ENCODE data around the gene ZNHIT2. TPM values are rescaled to one million over a fixed set of nuclear protein-coding genes. Genes with fewer than 3 reads are reported as not detected.

The ZNHIT2 gene
- total and polyA plus RNA-seq, 2 of the 13 experiments (the other 11 are each of a cell fraction or from before 2014, with no cell fraction given) = 1.1 to 6.5 TPM

DNA sequence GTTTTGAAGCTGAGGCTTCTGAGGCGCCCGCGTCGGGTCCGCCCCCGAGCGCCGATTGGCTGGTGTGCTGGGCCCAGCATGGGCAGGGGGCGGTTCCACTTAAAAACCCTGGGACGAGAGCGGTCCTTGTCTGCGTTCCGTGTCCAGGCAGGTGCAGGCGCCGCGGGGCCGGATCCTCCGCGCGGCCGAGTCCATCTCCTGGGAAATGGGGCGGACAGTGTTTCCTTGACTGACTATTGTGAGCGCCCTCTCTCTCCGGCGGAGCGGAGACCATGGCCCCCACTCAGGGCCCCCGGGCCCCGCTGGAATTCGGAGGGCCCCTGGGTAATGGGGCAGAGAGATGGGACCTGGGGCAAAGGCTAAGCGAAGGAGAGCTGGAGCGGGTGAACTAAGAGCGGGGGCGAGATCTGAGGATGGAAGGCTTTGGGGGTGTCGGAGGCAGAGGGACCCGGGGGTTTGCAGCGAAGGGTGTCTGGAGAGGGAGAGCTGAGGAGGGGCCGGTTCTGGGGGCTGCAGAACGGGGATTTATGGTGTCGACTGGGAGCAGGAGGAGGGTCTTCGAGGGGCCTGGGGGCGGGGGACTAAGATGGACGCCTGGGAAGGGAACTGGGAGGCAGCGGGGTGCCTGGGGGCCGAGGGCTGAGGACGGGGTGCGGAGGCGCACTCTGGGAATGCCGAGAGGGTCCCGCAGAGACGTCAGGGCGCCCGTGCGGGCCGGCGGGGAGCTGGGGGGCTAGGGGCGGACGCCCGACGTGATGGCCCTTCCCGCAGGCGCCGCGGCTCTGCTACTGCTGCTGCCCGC lies 5.6 kb downstream of the ZNHIT2 start, which contains the start of gene TM7SF2 (continued):
- TF ChIP-seq SMAD3 (CRISPR knock-in tag; IDR thresholded peaks at IDR 0.05) (no peak), ZNF660 (CRISPR knock-in tag; IDR thresholded peaks at IDR 0.05; ENCODE audit: borderline replicate concordance, low read depth) (no peak), ZNF709 (CRISPR knock-in tag; IDR thresholded peaks at IDR 0.05) (peak; percentile 20; the same call in 1 of the 2 replicates), ZNF556 (CRISPR knock-in tag; IDR thresholded peaks at IDR 0.05; ENCODE audit: borderline replicate concordance) (peak; percentile 45; the same call in 1 of the 2 replicates), NBN (conservative IDR thresholded peaks at IDR 0.05) (no peak), NCOA2 (CRISPR knock-in tag; IDR thresholded peaks at IDR 0.05) (no peak), ZMYM4 (CRISPR knock-in tag; IDR thresholded peaks at IDR 0.05) (peak; percentile 62), ZFP36L2 (CRISPR knock-in tag; IDR thresholded peaks at IDR 0.05) (no peak), ZNF275 (CRISPR knock-in tag; IDR thresholded peaks at IDR 0.05; ENCODE audit: borderline replicate concordance) (0 out of 2 replicates have a peak, but pooled peaks have one; percentile 83), HDAC6 (IDR thresholded peaks at IDR 0.05; ENCODE audit: low read depth, low read length) (0 out of 2 replicates have a peak, but pooled peaks have one; percentile 59), ZNF333 (CRISPR knock-in tag; IDR thresholded peaks at IDR 0.05; ENCODE audit: borderline replicate concordance) (no peak), ZNF615 (CRISPR knock-in tag; IDR thresholded peaks at IDR 0.05; ENCODE audit: borderline replicate concordance) (0 out of 2 replicates have a peak, but pooled peaks have one; percentile 60), FOXC1 (CRISPR knock-in tag; IDR thresholded peaks at IDR 0.05; ENCODE audit: borderline replicate concordance) (no peak), CCAR2 (optimal IDR thresholded peaks at IDR 0.05; ENCODE audit: low read depth, low read length) (no peak), GFI1 (CRISPR knock-in tag; IDR thresholded peaks at IDR 0.05; ENCODE audit: borderline replicate concordance) (no peak), ZNF512 (CRISPR knock-in tag; IDR thresholded peaks at IDR 0.05) (no peak), GPBP1L1 (CRISPR knock-in tag; IDR thresholded peaks at IDR 0.05) (no peak), HNRNPLL (IDR thresholded peaks at IDR 0.05; ENCODE audit: low read depth, low read length, poor library complexity, severe bottlenecking) (peak; percentile 54), MXI1 (IDR thresholded peaks at IDR 0.05; ENCODE audit: borderline replicate concordance, low read depth, low read length) (no peak), STAG1 (CRISPR knock-in tag; IDR thresholded peaks at IDR 0.05) (no peak), ZNF768 (CRISPR knock-in tag; IDR thresholded peaks at IDR 0.05) (no peak; the same call in 1 of the 2 replicates), KLF6 (CRISPR knock-in tag; IDR thresholded peaks at IDR 0.05) (0 out of 2 replicates have a peak, but pooled peaks have one; percentile 41), ZXDC (CRISPR knock-in tag; IDR thresholded peaks at IDR 0.05) (no peak)
